IMR-90 (cell line): ENCODE data around the gene ST6GALNAC3.

Experiments used
- BHLHE40 ChIP-seq: fragments of 150-350 bp; IDR thresholded peaks from 2 replicates; pipeline ENCODE4 v1.6.1; 2016; ENCODE audit warnings: mild to moderate bottlenecking, low read depth, low read length
- CEBPB ChIP-seq: IDR thresholded peaks from 2 replicates; pipeline ENCODE4 v1.6.1; 2012; ENCODE audit warnings: low read depth, low read length, improper control_type of control experiment
- CHD1 ChIP-seq: IDR thresholded peaks from 2 replicates; pipeline ENCODE4 v1.6.1; 2012; ENCODE audit warnings: low read depth, low read length, improper control_type of control experiment
- MAZ ChIP-seq: IDR thresholded peaks from 2 replicates; pipeline ENCODE4 v1.6.1; 2012; ENCODE audit warnings: low read depth, mild to moderate bottlenecking, low read length, improper control_type of control experiment, moderate library complexity, borderline replicate concordance
- MXI1 ChIP-seq: IDR thresholded peaks from 2 replicates; pipeline ENCODE4 v1.6.1; 2012; ENCODE audit warnings: low read depth, mild to moderate bottlenecking, low read length, moderate library complexity, borderline replicate concordance
- RAD21 ChIP-seq: IDR thresholded peaks from 2 replicates; pipeline ENCODE4 v1.6.1; 2012; ENCODE audit warnings: low read length, improper control_type of control experiment
- RFX5 ChIP-seq: IDR thresholded peaks from 2 replicates; pipeline ENCODE4 v1.8.0; 2012; ENCODE audit warnings: low read depth, mild to moderate bottlenecking, low read length, moderate library complexity
- SMC3 ChIP-seq: fragments of 150-350 bp; IDR thresholded peaks from 2 replicates; pipeline ENCODE4 v1.6.1; 2016; ENCODE audit warnings: low read depth, mild to moderate bottlenecking, antibody characterized with exemption, low read length, moderate library complexity
- TF ChIP-seq, protein P1 (sequence below): conservative IDR thresholded peaks from 2 replicates; pipeline ENCODE4 v1.5.1; 2012; ENCODE audit warnings: mild to moderate bottlenecking, low read depth, low read length, improper control_type of control experiment
- TF ChIP-seq, protein P2 (sequence below): fragments of 150-350 bp; IDR thresholded peaks from 2 replicates; pipeline ENCODE4 v1.6.1; 2016; ENCODE audit warnings: low read depth, mild to moderate bottlenecking, low read length, moderate library complexity, borderline replicate concordance
- TF ChIP-seq, protein P3 (sequence below): fragments of 150-350 bp; IDR thresholded peaks from 2 replicates; pipeline ENCODE4 v1.6.1; 2017; ENCODE audit warnings: mild to moderate bottlenecking, antibody characterized with exemption, low read length, low read depth

DNA sequence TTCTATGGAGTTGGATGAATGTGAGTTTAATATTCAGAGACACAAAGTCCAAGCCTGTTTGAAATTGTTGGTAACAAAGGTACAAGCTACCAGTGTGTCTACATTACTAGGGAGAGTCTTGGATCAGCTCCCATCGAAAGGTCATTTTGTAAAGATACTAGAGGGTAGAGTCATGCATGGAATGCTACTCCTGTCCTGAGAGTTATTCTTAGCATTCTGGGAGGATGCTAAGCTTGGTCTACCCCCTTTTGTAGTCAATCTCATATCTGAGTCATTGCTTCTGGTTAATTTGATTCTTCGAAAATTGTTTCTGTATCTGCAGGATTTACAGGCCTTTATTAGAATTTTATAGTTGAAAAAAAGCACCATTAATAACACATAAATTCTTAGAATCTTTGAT is 240.2 kb downstream of the ST6GALNAC3 start:
- TF ChIP-seq, protein P1, sequence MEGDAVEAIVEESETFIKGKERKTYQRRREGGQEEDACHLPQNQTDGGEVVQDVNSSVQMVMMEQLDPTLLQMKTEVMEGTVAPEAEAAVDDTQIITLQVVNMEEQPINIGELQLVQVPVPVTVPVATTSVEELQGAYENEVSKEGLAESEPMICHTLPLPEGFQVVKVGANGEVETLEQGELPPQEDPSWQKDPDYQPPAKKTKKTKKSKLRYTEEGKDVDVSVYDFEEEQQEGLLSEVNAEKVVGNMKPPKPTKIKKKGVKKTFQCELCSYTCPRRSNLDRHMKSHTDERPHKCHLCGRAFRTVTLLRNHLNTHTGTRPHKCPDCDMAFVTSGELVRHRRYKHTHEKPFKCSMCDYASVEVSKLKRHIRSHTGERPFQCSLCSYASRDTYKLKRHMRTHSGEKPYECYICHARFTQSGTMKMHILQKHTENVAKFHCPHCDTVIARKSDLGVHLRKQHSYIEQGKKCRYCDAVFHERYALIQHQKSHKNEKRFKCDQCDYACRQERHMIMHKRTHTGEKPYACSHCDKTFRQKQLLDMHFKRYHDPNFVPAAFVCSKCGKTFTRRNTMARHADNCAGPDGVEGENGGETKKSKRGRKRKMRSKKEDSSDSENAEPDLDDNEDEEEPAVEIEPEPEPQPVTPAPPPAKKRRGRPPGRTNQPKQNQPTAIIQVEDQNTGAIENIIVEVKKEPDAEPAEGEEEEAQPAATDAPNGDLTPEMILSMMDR, result no peak
- TF ChIP-seq RAD21 (no peak), CHD1 (no peak), RFX5 (no peak), BHLHE40 (no peak), MXI1 (no peak), SMC3 (no peak), CEBPB (no peak), MAZ (no peak)
- TF ChIP-seq, protein P2, sequence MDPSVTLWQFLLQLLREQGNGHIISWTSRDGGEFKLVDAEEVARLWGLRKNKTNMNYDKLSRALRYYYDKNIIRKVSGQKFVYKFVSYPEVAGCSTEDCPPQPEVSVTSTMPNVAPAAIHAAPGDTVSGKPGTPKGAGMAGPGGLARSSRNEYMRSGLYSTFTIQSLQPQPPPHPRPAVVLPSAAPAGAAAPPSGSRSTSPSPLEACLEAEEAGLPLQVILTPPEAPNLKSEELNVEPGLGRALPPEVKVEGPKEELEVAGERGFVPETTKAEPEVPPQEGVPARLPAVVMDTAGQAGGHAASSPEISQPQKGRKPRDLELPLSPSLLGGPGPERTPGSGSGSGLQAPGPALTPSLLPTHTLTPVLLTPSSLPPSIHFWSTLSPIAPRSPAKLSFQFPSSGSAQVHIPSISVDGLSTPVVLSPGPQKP, result no peak
- TF ChIP-seq, protein P3, sequence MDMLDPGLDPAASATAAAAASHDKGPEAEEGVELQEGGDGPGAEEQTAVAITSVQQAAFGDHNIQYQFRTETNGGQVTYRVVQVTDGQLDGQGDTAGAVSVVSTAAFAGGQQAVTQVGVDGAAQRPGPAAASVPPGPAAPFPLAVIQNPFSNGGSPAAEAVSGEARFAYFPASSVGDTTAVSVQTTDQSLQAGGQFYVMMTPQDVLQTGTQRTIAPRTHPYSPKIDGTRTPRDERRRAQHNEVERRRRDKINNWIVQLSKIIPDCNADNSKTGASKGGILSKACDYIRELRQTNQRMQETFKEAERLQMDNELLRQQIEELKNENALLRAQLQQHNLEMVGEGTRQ, result no peak
